ENCODE measurements around the gene RTKN. TPM values are rescaled to one million over a fixed set of nuclear protein-coding genes. Genes with fewer than 3 reads are reported as not detected.

Gene RTKN
- total and polyA plus RNA-seq, 9 of the 15 experiments (the other 6 are each of a cell fraction or from before 2014, with no cell fraction given), result 0.14 to 6.9 (median 3.6) TPM

DNA sequence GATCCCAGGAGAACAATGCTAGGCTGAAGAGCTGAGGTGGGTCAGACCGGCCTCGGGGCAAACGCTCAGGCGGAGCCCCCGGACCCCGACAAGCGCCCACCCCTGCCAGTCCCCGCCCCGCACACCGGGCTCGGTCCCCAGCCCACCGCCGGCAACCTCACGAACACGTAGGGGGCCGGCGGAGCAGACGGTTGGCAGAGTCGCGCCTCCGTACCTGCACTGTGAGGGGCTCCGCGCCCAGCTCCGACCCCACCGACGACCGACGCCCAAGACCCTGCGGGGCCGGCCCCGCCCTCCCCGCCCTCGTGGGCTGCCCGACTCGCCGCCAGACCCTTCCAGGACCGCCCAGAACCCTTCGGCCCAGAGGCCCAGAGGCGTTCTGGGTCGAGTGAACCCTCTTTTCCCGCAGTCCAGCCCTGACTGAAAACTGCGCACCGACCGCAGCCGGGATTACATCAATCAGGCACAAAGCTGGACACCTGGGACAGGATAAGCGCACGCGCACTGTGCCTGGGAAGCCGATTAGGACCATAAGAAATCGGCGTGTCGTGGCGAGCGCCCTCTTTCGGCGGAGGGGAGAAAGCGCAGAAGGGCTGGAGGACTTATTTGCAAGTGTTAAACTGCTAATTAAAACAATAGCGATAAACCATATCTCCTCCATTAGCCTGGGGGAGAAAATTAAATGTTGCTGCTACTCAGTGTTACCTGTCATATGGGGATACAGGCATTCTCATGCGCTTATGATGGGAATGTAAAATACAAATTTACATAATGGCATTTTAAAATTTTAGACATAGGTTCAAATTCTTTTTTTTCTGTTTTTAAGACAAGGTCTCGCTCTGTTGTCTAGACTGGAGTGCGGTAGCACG is 49.9 kb downstream of the RTKN start:
- Histone ChIP-seq H3K9ac (ENCODE audit: insufficient read depth in 1 of 2, low read depth in 2 of 2, low read length in 2 of 2) (peak overlapping the region; percentile 89 to 96), H3K9me1 (ENCODE audit: control insufficient read depth, insufficient read depth, low read length) (no peaks in the 10 kb centered on the region), H3K79me2 (ENCODE audit: control insufficient read depth, insufficient read depth, low read length) (peaks cover 26% of the 10 kb centered on the region), H3K4me3 (peak overlapping the region; percentile 66), H3K27ac (ENCODE audit: extremely low read depth, low read depth, low read length) (peak overlapping the region; percentile 91), H3K36me3 (ENCODE audit: control insufficient read depth, insufficient read depth, low read length) (no peaks in the 10 kb centered on the region), H3K4me2 (ENCODE audit: insufficient read depth, low read length) (peak overlapping the region; percentile 98), H3K27me3 (ENCODE audit: control insufficient read depth in 2 of 2, insufficient read depth in 2 of 2, low read length in 2 of 2) (no peaks in the 10 kb centered on the region), H3K9me3 (replicated peaks; ENCODE audit: control insufficient read depth, insufficient read depth, low read depth, low read length) (no peaks in the 10 kb centered on the region), H3K4me1 (replicated peaks in 1 of 2; ENCODE audit: control insufficient read depth in 2 of 2, insufficient read depth in 2 of 2, low read length in 2 of 2) (peaks cover 3 to 17% of the 10 kb centered on the region in 2 experiments; a peak in 3 of 5 replicates), H4K20me1 (replicated peaks; ENCODE audit: control insufficient read depth, insufficient read depth, low read length) (no peaks in the 10 kb centered on the region), H2AFZ (ENCODE audit: low read depth, low read length) (peak overlapping the region; percentile 98)
- no TSS peak for BruUV-seq (replicated peaks)
- ATAC-seq (peak; percentile 93), FAIRE-seq (peak; percentile 99), DNase-seq (ENCODE audit: extremely low read depth in 1 of 4, low spot score in 3 of 4) (peak; percentile 90 to 96 (median 92))
- ChIA-PET CTCF (ENCODE audit: low intra/inter-chr PET ratio) (interaction anchor here (1.2 kb wide), 1 partner anchor 125 kb away, joined by 4 read pairs; no protein-coding TSS in a partner anchor), POLR2A (interaction anchor here (0.5 to 2.6 kb wide), 12 partner anchors 9 to 538 kb away, joined by 3 to 13 read pairs (median 4); partner anchors contain the start of genes BOLA3, DCTN1 and MOB1A)
- 2% methylated on average over 49 of the region's 62 CpGs for WGBS (ENCODE audit: insufficient coverage, low coverage, missing lambda C conversion rate)
- intact Hi-C loops (cut with micrococcal nuclease), result loop anchor here (5.0 to 10.0 kb wide), 3 partner anchors 125 to 567 kb away; partner anchors contain the start of gene STAMBP
- in situ Hi-C loops (cut with MboI), result no loop called here
- no peak for TF ChIP-seq HNRNPUL1 (IDR thresholded peaks at IDR 0.05; ENCODE audit: low read length)
- TF ChIP-seq, protein P1, sequence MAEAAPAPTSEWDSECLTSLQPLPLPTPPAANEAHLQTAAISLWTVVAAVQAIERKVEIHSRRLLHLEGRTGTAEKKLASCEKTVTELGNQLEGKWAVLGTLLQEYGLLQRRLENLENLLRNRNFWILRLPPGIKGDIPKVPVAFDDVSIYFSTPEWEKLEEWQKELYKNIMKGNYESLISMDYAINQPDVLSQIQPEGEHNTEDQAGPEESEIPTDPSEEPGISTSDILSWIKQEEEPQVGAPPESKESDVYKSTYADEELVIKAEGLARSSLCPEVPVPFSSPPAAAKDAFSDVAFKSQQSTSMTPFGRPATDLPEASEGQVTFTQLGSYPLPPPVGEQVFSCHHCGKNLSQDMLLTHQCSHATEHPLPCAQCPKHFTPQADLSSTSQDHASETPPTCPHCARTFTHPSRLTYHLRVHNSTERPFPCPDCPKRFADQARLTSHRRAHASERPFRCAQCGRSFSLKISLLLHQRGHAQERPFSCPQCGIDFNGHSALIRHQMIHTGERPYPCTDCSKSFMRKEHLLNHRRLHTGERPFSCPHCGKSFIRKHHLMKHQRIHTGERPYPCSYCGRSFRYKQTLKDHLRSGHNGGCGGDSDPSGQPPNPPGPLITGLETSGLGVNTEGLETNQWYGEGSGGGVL (CRISPR knock-in tag; IDR thresholded peaks at IDR 0.05), result no peak
- no peak for TF ChIP-seq RUNX1 (IDR thresholded peaks at IDR 0.05; ENCODE audit: low read depth)
- TF ChIP-seq, protein P2, sequence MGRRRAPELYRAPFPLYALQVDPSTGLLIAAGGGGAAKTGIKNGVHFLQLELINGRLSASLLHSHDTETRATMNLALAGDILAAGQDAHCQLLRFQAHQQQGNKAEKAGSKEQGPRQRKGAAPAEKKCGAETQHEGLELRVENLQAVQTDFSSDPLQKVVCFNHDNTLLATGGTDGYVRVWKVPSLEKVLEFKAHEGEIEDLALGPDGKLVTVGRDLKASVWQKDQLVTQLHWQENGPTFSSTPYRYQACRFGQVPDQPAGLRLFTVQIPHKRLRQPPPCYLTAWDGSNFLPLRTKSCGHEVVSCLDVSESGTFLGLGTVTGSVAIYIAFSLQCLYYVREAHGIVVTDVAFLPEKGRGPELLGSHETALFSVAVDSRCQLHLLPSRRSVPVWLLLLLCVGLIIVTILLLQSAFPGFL (CRISPR knock-in tag; IDR thresholded peaks at IDR 0.05), result no peak
- peak; percentile 67 for TF ChIP-seq RBFOX2 (IDR thresholded peaks at IDR 0.05; ENCODE audit: low read depth, low read length)
- TF ChIP-seq CSDE1 (IDR thresholded peaks at IDR 0.05), result no peak
- TF ChIP-seq, protein P3, sequence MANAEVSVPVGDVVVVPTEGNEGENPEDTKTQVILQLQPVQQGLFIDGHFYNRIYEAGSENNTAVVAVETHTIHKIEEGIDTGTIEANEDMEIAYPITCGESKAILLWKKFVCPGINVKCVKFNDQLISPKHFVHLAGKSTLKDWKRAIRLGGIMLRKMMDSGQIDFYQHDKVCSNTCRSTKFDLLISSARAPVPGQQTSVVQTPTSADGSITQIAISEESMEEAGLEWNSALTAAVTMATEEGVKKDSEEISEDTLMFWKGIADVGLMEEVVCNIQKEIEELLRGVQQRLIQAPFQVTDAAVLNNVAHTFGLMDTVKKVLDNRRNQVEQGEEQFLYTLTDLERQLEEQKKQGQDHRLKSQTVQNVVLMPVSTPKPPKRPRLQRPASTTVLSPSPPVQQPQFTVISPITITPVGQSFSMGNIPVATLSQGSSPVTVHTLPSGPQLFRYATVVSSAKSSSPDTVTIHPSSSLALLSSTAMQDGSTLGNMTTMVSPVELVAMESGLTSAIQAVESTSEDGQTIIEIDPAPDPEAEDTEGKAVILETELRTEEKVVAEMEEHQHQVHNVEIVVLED (CRISPR knock-in tag; IDR thresholded peaks at IDR 0.05), result no peak
- TF ChIP-seq ELF2 (CRISPR knock-in tag; IDR thresholded peaks at IDR 0.05), result peak; percentile 49; the same call in 1 of the 2 replicates
- peak; percentile 71 for TF ChIP-seq MEIS2 (IDR thresholded peaks at IDR 0.05; ENCODE audit: partially characterized antibody)
- TF ChIP-seq ZNF75A (CRISPR knock-in tag; IDR thresholded peaks at IDR 0.05), result no peak
- no peak for TF ChIP-seq ADNP (tag; IDR thresholded peaks at IDR 0.05)
- no peak for TF ChIP-seq HDAC2 (IDR thresholded peaks at IDR 0.05)
- TF ChIP-seq FOS (IDR thresholded peaks at IDR 0.05; ENCODE audit: extremely low read depth, insufficient read length), result no peak
- TF ChIP-seq, protein P4, sequence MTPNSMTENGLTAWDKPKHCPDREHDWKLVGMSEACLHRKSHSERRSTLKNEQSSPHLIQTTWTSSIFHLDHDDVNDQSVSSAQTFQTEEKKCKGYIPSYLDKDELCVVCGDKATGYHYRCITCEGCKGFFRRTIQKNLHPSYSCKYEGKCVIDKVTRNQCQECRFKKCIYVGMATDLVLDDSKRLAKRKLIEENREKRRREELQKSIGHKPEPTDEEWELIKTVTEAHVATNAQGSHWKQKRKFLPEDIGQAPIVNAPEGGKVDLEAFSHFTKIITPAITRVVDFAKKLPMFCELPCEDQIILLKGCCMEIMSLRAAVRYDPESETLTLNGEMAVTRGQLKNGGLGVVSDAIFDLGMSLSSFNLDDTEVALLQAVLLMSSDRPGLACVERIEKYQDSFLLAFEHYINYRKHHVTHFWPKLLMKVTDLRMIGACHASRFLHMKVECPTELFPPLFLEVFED (CRISPR knock-in tag; conservative IDR thresholded peaks at IDR 0.05), result peak; percentile 64; the same call in 1 of the 2 replicates
- no peak for TF ChIP-seq ZKSCAN3 (CRISPR knock-in tag; IDR thresholded peaks at IDR 0.05)
- TF ChIP-seq CTBP1 (IDR thresholded peaks at IDR 0.05; ENCODE audit: borderline replicate concordance), result peak; percentile 84; the same call in 1 of the 2 replicates

Measured in K562 (cell line).